KOPT-K1 (cell line): ENCODE measurements around the gene FLRT1.

Source experiments
- H3K27ac ChIP-seq: fragments of 200-600 bp; sonication (generic); 2 replicates; pipeline ENCODE4 v1.5.1; 2016; ENCODE audit warnings: antibody characterized with exemption, mild to moderate bottlenecking, low read depth, low read length; ENCODE audit not compliant: poor library complexity, severe bottlenecking
- H3K36me3 ChIP-seq: fragments of 200-600 bp; sonication (generic); 2 replicates; pipeline ENCODE4 v1.5.1; 2017; ENCODE audit warnings: antibody characterized with exemption, mild to moderate bottlenecking, low read length, moderate library complexity; ENCODE audit not compliant: insufficient read depth
- H3K9me3 ChIP-seq: fragments of 200-600 bp; sonication (generic); 2 replicates; pipeline ENCODE4 v1.5.1; 2017; ENCODE audit warnings: antibody characterized with exemption, low read length, mild to moderate bottlenecking; ENCODE audit not compliant: insufficient read depth, poor library complexity, severe bottlenecking

Gene FLRT1

DNA sequence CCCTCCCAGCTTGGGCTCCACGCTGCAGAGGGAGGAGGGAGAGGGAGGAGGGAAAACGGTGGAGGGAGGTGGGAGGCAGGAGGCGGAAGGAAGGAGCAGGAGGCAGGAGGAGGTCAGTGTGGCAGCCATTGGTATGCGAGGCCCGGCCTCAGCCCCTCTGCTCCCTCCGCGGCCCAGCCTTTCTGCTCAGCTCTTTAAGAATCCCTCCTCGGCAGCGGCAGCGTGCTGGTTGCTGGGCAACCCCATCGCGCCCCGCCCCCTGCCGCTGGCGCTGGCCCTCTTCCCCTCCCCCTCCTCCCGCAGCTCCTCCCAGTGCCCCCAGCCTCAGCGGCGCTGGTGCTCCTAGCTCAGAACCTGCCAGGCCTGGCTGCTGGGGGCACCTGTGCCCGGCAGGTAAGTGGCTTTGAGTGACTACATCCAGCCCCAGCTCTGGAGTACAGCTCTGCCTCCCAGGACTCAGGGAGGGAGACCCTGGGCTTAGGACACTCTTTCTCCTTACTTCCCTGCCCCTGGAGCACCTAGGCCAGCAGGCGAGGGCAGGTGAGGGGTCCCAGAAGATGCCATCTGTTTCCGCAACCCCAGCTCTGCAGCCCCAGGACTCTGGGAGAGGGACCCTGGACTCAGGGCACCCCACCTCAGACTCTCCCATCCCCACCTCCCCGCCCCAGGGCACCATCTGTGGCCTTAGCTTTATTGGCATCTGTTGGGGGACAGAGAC is 7.2 kb upstream of the FLRT1 start:
- no peak overlapping the region for H3K27ac ChIP-seq

DNA sequence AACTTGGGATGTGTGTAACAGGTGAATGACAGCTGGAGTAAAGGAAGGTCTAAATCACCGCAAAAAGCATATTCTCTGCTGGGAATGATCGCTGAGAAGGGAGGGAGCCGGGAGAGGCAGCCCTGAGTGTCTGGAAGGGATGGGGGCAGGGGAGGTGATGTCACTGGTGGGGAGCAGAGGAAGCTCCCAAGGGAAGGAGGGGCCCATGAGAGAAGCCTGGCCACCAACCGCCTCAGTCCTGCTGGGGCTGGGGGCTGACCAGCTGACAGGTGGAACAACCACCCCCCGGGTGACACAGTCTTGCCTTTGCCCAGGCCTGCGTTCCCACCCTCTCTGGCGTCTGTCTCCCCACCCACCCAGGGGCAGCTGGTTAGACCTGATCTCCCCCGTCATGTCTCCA is 6.0 kb upstream of the FLRT1 start:
- Histone ChIP-seq H3K9me3 (no peaks in the 10 kb centered on the region), H3K27ac (no peak overlapping the region)

More for the DNA sequence above, 7.2 kb upstream of the FLRT1 start:
- Histone ChIP-seq H3K9me3 (no peaks in the 10 kb centered on the region), H3K36me3 (no peaks in the 10 kb centered on the region)

DNA sequence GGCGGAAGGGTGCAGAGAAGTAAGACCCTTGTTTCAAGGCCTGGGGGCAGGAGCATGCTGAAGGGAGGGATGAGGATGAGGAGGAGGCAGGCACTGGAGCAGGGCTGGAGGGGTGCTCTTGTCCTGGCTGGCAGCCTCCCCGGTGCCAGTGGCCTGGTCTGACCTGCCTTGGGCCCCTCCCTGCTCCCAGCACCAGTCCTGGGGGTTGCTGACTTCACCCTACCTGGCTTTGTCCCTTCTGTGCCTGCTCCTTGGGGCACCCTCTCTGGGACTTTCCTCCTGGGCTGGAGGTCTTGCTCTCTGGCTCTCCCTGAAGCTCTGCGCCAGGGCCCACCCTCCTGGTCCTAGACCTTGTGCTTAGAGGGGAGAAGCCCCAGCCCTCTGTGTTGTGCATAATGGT is 4.7 kb upstream of the FLRT1 start:
- H3K9me3 ChIP-seq, result no peaks in the 10 kb centered on the region
- H3K36me3 ChIP-seq, result no peaks in the 10 kb centered on the region
- H3K27ac ChIP-seq, result no peak overlapping the region

More for the DNA sequence above, 6.0 kb upstream of the FLRT1 start:
- no peaks in the 10 kb centered on the region for H3K36me3 ChIP-seq

DNA sequence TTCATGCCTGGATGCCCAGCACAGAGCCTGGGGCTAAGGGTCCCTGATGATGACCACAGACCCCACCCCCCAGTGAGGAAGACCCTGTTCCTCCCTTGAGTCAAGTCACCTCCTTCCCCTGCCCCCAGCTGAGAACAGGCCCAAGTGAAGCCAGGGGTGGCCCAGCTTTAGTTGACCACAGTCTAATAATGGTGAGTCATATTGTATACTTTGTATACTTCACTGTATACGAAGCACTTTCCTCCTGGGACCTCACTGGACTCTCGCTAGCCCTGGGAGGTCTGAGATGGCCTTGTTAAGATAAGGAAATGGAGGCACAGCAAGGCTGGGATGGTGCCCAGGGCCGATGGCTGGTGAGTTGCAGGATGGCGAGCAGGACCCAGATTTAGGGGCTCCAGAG is 3.7 kb upstream of the FLRT1 start:
- no peaks in the 10 kb centered on the region for H3K9me3 ChIP-seq
- H3K27ac ChIP-seq, result no peak overlapping the region
- H3K36me3 ChIP-seq, result no peaks in the 10 kb centered on the region

DNA sequence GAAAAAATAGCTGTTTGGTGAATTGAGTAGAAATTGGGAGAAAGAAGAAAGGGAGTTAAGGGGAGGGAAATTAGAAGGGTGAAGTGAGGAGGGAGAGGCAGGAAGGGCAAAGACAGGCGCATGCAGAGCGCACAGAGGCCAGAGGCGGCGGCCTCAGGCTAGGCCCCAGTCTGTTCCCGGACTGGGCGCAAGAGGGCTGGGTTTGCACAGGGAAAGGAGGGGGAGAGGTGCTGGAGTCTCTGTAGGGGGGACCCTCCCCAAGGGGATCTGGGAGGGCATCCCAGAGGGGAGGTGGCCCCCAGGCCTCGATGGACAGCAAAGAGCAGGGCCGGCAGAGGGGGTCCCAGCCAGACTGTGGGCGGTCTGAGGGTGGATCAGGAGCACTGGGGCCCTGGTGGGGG is 1.3 kb upstream of the FLRT1 start:
- Histone ChIP-seq H3K27ac (no peak overlapping the region), H3K9me3 (no peaks in the 10 kb centered on the region), H3K36me3 (no peaks in the 10 kb centered on the region)

DNA sequence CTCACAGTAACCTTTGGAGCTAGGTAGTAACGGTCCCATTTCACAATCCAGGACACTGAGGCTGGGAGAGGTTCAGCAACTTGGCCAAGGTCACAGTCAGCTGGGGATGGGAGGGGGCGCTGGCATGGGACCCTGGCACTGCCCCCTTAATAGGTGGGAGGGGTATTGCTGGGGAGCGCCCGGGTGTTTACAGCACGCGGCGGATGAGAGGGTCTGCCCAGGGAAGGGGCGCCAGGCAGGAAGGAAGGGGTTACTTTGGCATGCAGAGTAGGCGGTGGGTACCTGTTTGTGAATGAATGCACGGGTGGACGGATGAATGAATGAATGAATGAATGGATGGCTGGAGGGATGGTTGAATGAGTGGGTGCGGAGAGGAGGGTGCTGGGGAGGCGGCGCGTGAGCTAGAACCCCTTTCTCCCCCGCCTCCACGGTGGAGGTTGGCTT is 628 bp upstream of the FLRT1 start:
- H3K9me3 ChIP-seq, result no peaks in the 10 kb centered on the region
- no peaks in the 10 kb centered on the region for H3K36me3 ChIP-seq
- no peak overlapping the region for H3K27ac ChIP-seq

DNA sequence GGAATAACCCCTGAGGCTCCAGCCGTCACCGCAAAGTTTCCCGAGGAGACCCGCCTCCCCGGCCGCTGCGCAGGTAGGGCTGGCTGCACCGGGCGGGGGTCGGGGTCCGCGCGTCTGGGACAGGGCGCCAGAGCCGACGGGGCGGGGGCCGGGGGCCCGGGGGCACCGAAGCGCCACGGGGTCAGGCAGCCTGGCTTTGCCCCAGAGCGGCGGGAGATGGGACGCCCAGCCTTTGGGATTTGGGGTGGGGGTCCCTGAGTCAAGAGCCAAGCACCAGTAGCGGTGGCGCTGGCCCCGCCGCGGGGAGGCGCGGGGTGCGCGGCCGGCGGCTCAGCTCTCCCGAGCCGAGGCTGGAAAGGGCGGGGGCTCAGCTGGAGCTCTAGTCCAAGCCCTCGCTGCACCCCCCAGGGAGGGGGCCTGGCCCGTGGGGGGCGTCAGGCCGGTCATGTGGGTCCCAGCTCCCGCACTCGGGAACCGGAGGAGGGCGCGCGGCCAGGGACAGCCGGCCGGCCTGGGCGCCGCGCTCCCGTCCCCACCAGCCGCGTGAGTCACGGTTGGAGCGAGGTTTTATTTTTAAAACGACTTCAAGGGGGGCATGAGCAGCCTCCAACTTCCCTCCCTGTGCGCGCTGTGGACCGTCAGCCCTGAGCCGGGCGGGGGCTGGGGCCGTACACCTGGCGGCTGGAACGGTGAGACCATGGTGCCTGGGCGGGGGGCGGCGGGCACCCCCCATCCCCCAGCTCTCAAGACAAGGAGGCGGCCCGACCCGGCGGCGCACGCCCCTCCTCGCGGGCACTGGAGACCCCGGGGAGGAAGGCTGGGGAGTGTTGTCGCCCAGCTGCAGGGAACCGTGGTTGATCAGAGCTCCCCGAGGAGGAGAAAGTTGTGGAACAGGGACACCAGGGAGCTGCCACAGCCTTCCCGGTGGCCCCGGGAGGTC is 626 bp downstream of the FLRT1 start:
- H3K36me3 ChIP-seq, result no peaks in the 10 kb centered on the region
- no peaks in the 10 kb centered on the region for H3K9me3 ChIP-seq
- H3K27ac ChIP-seq, result no peak overlapping the region

DNA sequence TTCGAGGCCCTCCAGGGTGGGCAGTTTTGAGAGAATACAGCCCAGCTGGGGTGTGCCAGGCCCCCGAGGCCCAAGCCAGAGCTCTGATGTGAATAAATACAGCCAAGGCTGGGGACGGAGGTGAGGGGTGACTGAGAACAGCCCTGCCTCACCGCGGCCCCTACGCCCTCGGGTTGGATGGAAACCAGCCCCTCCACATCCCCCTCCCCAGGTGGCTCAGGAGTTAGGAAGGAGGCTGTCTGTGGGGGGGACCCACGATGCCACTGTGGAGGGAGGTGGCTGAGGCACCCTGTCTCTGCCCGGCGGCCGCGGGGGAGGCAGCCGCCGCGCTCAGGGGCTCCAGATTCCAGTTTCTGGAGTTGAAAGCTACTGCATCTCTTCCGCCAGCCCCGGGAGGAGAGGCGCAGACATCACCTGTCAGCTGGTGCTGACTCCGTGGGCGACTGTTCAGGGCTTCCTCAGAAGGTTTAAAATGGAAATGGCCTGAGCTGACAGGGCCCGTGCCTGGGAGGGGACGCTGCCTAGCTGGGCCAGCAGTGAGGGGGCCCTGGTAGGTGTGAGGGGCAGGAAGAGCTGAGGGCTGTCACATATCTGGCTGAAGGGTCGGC is 1.4 kb downstream of the FLRT1 start:
- Histone ChIP-seq H3K27ac (no peak overlapping the region), H3K9me3 (no peaks in the 10 kb centered on the region), H3K36me3 (no peaks in the 10 kb centered on the region)

DNA sequence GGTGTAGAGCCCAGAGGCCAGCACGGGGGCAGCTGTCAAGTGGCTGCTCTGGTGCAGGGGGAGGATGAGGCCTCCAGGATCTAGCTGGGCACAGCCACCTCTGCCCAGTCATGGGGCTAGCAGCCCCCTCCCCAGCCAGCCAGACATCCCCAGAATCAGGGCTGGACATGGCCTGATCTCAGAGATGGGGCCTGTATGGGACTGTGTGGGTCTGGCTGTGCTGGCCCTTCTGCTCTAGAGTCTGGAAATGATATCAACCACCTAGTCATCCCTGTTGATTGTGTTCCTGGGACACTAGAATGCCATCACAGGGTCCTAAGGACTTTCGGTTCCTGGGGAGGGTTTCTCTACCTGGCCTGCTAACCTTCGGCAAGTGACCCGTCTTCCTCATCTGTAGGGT is 2.8 kb downstream of the FLRT1 start:
- Histone ChIP-seq H3K27ac (no peak overlapping the region), H3K9me3 (no peaks in the 10 kb centered on the region), H3K36me3 (no peaks in the 10 kb centered on the region)

DNA sequence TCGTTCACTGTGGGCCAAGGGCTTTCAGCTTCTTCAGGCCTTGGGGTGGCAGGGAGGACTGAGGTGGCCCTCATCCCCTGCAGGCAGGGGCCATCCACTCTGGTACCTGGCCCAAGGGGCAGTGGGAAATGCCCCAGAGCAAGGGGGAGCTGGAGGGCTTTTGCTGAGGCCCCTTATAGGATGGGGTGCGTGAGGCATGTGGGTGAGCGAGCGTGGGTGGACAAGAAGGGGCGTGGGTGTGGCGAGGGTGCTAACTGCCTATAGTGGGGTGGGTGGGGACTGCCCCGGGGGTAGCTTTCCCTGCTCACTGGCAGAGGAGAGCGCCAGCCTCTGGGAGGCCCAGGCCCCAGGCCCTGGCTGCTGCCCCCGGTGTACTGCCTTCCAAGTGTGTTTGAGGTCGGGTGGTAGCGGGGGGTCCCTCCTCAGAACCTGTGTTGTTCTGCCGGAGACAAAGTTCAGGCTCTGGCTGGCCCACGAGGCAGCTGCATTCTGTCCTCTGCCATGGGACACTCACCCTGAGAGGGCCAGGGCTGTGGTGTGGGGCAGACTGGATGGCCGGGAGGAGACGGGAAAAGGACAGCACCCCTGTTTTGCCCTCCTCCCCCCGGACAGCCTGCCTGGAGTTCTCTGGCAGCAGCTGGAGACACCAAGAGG is 3.4 kb downstream of the FLRT1 start:
- Histone ChIP-seq H3K36me3 (no peaks in the 10 kb centered on the region), H3K27ac (no peak overlapping the region), H3K9me3 (no peaks in the 10 kb centered on the region)

DNA sequence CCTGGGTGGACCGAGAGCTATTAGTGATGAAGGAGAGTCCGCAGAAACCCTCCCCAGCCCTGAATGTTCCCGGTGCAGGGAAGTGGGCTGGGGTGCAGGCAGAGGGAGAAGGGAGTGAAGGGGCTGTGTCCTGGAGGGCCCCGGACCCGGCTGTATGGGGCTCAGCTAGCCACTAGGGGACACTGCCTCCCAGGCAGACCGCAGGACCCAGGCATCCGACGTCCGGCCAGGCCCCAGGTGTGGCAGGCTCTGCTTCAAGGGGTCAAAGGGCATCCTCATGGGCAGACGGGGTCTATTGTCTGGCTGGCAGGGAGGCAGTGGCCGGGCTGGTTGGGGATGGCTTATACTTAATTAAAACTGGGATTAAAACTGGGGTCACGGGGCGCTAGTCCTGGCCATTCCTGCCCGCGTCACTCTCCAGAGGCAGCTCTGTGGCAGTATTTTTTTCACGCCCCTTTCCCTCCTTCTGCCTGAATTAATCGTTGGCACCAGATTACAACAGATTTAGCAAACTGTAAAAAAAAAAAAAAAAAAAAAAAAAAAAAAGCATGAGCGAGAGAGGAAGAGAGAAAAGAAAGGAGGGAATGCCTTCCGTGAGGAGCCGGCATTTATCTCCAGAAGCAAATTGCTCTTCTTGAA is 5.1 kb downstream of the FLRT1 start:
- Histone ChIP-seq H3K27ac (no peak overlapping the region), H3K9me3 (no peaks in the 10 kb centered on the region), H3K36me3 (no peaks in the 10 kb centered on the region)

DNA sequence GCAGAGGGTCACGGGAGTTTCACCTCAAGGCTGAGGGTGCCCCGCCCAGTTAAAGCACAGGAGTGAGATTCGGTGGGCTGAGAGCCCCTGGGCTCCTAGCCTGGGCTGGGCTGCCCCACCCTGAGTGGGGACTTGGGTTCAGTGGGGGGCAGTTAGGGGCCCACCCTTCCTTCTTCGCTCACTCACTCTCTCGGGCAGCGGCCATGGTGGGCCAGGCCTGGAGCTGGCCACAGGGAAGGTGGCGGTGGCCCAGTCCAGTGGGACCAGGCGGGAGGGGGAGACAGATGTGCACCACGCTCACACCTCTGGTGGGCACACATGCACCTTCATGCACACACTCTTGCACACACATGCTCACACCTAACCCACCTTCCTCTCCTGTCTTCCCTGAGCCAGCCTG is 6.1 kb downstream of the FLRT1 start:
- no peaks in the 10 kb centered on the region for H3K9me3 ChIP-seq
- no peaks in the 10 kb centered on the region for H3K36me3 ChIP-seq
- no peak overlapping the region for H3K27ac ChIP-seq

DNA sequence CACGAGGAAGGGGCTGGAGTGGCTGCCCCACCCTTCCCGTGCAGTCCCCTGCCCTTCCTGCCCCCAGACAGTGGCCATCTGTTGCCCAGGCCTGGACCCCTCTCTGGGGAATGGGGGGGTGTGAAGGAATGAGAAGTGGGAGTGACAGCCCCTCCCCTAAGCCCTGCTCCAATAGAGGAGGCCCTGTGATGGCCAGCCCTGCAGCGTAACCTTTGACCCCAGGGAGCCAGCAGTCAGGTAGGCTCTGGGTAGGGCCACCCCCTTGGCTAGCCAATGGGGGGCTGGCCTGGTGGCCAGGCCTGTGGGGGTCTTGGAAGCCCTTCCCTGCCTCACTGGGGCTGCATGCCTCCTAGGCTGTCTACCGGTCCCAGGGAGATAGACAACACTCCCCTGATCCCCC is 6.6 kb downstream of the FLRT1 start:
- no peak overlapping the region for H3K27ac ChIP-seq
- no peaks in the 10 kb centered on the region for H3K9me3 ChIP-seq
- H3K36me3 ChIP-seq, result no peaks in the 10 kb centered on the region

DNA sequence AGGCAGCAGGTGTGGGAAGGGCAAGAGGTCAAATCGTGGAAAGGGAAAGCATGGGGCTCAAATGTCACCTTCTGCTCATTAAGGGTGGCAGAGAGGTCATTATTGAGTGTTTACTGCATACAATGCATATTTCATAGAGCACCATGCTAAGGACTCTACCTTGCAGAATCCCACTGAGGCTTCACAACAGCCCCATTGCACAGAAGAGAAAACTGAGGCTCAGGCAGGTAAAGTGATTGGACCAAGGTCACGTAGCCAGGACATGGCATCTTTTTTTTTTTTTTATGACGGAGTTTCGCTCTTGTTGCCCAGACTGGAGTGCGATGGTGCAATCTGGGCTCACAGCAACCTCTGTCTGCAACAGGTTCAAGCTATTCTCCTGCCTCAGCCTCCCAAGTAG is 7.8 kb downstream of the FLRT1 start:
- no peaks in the 10 kb centered on the region for H3K36me3 ChIP-seq
- no peaks in the 10 kb centered on the region for H3K9me3 ChIP-seq

More for the DNA sequence above, 7.8 kb downstream of the FLRT1 start:
- H3K27ac ChIP-seq, result no peak overlapping the region
